GM12801 (cell line): Measurements from ENCODE around the gene RNF145.

Source experiments
- CTCF ChIP-seq: IDR thresholded peaks from one replicate; pipeline ENCODE4 v1.5.1; 2011; ENCODE audit warnings: control low read depth; ENCODE audit not compliant: insufficient read length; ENCODE audit errors: extremely low read depth

The RNF145 gene

GRCh38 chr5:159198063-159199036 is 11.0 kb downstream of the RNF145 start:
- TF ChIP-seq CTCF: no peak

- TF ChIP-seq CTCF: no peak
These were observed 13.6 kb downstream of the RNF145 start for GRCh38 chr5:159195775-159196174.

GRCh38 chr5:159190170-159190569 is 19.2 kb downstream of the RNF145 start:
- TF ChIP-seq CTCF: no peak

- TF ChIP-seq CTCF: no peak
These were observed 20.0 kb downstream of the RNF145 start for GRCh38 chr5:159189310-159189709.

GRCh38 chr5:159187719-159188118 is 21.6 kb downstream of the RNF145 start:
- TF ChIP-seq CTCF: no peak

GRCh38 chr5:159186319-159186718 is 23.0 kb downstream of the RNF145 start:
- no peak for TF ChIP-seq CTCF

- TF ChIP-seq CTCF: no peak
These were observed 23.6 kb downstream of the RNF145 start for GRCh38 chr5:159185773-159186172.
